Mesothelial cell of epicardium (in vitro differentiated cells): ENCODE measurements around the gene PHYHD1. TPM values are rescaled to one million over a fixed set of nuclear protein-coding genes. Genes with fewer than 3 reads are reported as not detected.

Source experiments
- DNase-seq, 2 experiments: peaks; one replicate each; pipeline ENCODE4 v3.0.0; 2021; ENCODE audit warnings: low spot score in 2 of 2; ENCODE audit not compliant: unreplicated experiment in 2 of 2
- H3K27ac Mint-ChIP-seq: 2 replicates; pipeline ENCODE4 v1.8.0; 2021; ENCODE audit warnings: mixed read lengths
- H3K27me3 Mint-ChIP-seq: 2 replicates; pipeline ENCODE4 v1.8.0; 2021; ENCODE audit warnings: low read depth, mixed read lengths
- H3K36me3 Mint-ChIP-seq: 2 replicates; pipeline ENCODE4 v1.8.0; 2021; ENCODE audit warnings: mixed read lengths
- H3K4me1 Mint-ChIP-seq: 2 replicates; pipeline ENCODE4 v1.8.0; 2021; ENCODE audit warnings: mixed read lengths
- H3K4me3 Mint-ChIP-seq: 2 replicates; pipeline ENCODE4 v1.8.0; 2021; ENCODE audit warnings: mild to moderate bottlenecking, moderate library complexity, mixed read lengths
- H3K9me3 Mint-ChIP-seq: 2 replicates; pipeline ENCODE4 v1.8.0; 2021; ENCODE audit warnings: mixed read lengths
- total RNA-seq: library from RNA; stranded (reverse); gene quantifications from 3 replicates; pipeline ENCODE4 v1.2.1, GENCODE V29; 2021
- TF ChIP-seq, protein P1 (sequence below): fragments of 200-600 bp; sonication (generic); IDR thresholded peaks from one replicate; pipeline ENCODE4 v1.5.0; 2021; ENCODE audit warnings: antibody characterized with exemption; ENCODE audit not compliant: unreplicated experiment

Gene PHYHD1
- total RNA-seq, 1 donor from 2014 or later, result 24.3 TPM

DNA sequence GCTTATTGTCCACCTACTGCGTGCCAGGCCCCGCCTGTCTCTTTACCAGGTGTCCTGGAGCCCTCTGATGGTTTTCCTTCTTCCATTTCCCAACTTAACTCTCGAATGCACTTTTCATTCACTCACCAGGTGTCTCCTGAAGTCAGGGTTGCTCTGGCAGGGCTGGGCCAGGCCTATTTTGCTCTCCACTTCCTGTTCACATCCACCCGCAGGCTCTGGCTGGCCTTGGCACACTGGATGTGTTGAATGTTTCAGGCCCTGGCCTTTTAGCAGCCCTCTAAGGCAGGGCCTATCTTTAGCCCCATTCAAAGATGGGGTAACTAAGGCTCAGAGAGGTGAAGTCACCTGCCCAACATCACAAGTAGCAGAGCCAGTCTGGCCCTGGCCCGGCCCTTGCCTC lies 22.4 kb upstream of the PHYHD1 start:
- H3K27ac Mint-ChIP-seq, result no peak overlapping the region
- no peaks in the 10 kb centered on the region for H3K27me3 Mint-ChIP-seq
- H3K36me3 Mint-ChIP-seq, result peaks cover 8% of the 10 kb centered on the region
- no peaks in the 10 kb centered on the region for H3K4me1 Mint-ChIP-seq
- no peaks in the 10 kb centered on the region for H3K9me3 Mint-ChIP-seq
- no peak overlapping the region for H3K4me3 Mint-ChIP-seq
- TF ChIP-seq, protein P1, sequence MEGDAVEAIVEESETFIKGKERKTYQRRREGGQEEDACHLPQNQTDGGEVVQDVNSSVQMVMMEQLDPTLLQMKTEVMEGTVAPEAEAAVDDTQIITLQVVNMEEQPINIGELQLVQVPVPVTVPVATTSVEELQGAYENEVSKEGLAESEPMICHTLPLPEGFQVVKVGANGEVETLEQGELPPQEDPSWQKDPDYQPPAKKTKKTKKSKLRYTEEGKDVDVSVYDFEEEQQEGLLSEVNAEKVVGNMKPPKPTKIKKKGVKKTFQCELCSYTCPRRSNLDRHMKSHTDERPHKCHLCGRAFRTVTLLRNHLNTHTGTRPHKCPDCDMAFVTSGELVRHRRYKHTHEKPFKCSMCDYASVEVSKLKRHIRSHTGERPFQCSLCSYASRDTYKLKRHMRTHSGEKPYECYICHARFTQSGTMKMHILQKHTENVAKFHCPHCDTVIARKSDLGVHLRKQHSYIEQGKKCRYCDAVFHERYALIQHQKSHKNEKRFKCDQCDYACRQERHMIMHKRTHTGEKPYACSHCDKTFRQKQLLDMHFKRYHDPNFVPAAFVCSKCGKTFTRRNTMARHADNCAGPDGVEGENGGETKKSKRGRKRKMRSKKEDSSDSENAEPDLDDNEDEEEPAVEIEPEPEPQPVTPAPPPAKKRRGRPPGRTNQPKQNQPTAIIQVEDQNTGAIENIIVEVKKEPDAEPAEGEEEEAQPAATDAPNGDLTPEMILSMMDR, result no peak
- DNase-seq, result no peak

DNA sequence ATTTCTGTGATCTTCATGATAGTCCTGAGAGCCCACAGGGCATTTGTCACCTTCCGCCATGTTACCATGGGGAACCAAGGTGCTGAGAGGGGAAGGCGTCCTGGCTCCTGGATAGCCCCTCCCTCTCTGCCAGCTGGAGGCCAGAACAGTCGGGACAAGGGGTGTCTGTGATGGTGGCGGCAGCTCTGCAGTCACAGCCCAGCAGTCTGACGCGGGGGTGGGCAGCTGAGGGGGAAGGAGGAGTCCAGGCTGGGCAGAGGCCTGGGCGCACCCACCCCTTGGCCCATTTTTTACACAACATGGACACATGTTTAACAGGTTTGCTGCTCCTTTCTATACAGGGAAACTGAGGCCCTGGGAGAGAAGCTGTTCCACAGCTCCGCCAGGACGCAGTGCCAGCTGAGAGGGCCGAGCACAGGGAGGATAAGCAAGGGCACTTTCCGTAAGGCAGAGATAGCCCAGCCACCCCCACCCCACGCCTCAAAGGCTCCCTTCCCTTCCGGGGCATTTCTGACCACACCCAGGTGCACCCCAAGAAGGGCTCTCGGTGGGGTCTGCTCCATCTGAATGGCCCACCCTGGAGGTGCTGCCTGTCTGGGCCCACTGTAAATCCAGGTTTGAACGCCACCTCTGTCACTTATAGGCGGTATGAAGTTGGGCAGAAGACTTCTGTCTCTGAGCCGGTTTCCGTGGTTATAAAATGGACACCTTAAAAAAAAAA lies 21.8 kb upstream of the PHYHD1 start:
- Mint-ChIP-seq H3K36me3 (peaks cover 6% of the 10 kb centered on the region), H3K4me1 (no peaks in the 10 kb centered on the region), H3K9me3 (no peaks in the 10 kb centered on the region), H3K27me3 (no peaks in the 10 kb centered on the region), H3K4me3 (no peak overlapping the region), H3K27ac (no peak overlapping the region)
- DNase-seq, result no peak
- TF ChIP-seq, protein P1, result no peak

DNA sequence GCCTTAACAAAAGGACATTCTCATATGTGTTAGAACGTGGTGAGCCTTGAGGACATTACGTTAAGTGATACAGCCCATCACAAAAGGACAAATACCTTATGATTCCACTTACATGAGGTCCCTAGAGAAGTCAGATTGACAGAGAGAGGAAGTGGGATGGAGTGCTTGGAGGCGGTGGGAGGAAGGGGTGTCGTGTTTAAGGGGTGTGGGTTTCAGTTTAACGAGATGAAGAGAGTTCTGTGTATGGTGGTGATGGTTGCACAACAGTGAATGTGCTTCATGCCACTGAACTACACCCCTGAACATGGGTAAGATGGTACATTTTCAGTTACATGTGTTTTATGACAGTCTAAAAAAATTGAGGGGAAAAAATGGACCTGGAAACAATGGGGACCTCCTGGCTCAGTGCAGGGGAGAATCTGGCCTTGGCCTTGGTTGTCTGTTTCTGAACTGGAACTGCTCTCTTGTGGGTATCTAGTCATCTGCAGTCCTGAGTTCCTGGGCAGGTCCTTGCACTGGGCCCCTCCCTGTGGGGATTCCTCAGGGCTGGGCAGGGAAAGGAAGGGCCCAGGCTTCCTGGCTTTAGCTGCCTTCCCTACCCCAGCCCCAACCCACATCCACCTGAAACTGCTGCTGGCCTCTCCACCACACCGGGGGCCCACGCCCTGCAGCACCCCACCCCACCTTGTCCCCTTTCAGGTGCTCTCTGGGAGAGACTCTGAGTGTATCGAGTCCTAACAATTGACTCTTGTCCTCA lies 21.0 kb upstream of the PHYHD1 start:
- DNase-seq, result no peak
- TF ChIP-seq, protein P1, result no peak
- Mint-ChIP-seq H3K4me1 (no peaks in the 10 kb centered on the region), H3K4me3 (no peak overlapping the region), H3K27ac (no peak overlapping the region), H3K27me3 (no peaks in the 10 kb centered on the region), H3K36me3 (peaks cover 6% of the 10 kb centered on the region), H3K9me3 (no peaks in the 10 kb centered on the region)

DNA sequence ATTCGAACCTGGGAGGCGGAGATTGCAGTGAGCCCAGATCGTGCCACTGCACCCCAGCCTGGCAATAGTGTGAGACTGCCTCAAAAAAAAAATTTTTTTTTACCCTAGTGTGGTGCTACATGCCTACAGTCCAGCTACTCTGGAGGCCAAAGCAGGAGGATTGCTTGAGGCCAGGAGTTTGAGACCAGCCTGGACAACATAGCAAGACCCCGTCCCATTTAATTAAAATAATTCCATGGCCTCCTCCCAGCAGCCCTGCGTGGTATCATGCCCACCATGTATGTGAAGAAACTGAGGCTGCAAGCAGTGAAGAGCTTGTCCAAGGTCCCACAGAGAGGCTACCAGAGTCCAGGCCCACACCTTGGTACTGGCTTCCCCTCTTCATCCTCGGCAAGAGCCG lies 19.4 kb upstream of the PHYHD1 start:
- no peak overlapping the region for H3K4me3 Mint-ChIP-seq
- DNase-seq, result no peak
- H3K4me1 Mint-ChIP-seq, result no peaks in the 10 kb centered on the region
- peaks cover 4% of the 10 kb centered on the region for H3K36me3 Mint-ChIP-seq
- TF ChIP-seq, protein P1, result no peak
- H3K27ac Mint-ChIP-seq, result no peak overlapping the region
- H3K9me3 Mint-ChIP-seq, result no peaks in the 10 kb centered on the region
- H3K27me3 Mint-ChIP-seq, result no peaks in the 10 kb centered on the region

DNA sequence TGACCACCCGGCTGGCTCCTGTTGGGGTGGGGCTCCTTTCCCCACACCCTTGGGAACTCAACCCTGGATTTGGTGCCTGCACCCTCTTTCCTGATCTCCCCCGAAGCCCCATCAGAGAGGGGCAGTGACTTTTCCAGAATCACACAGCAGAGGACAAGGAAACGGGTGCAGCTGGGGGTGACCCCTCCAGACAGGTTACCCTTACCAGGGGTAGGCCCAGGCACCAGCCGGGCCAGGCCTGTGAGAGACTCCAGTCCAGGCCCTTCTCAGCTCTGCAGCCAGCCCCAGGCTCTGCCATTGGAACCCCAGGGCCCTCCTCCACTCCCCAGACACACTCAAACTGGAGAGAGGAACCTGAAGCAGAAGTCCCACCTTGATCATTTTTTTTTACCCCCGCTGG lies 19.0 kb upstream of the PHYHD1 start:
- Mint-ChIP-seq H3K4me3 (no peak overlapping the region), H3K27ac (no peak overlapping the region)

More for the DNA sequence above, 19.0 kb upstream of the PHYHD1 start:
- Mint-ChIP-seq H3K4me1 (no peaks in the 10 kb centered on the region), H3K27me3 (no peaks in the 10 kb centered on the region), H3K36me3 (peaks cover 4% of the 10 kb centered on the region), H3K9me3 (no peaks in the 10 kb centered on the region)
- DNase-seq, result no peak
- TF ChIP-seq, protein P1, result no peak
